Tibial nerve (tissue), 4 donors: ENCODE data around the gene ATP8A2.

ENCODE experiments used
- CTCF ChIP-seq, 5 experiments: fragments of 200-600 bp in 3 of 5; fragments of 450-650 bp in 2 of 5; sonication (generic) in 3 of 5; IDR thresholded peaks; one replicate each; pipeline ENCODE4 v1.5.1; 2016 to 2019; ENCODE audit warnings: antibody characterized with exemption in 5 of 5, mild to moderate bottlenecking in 3 of 5, moderate library complexity in 2 of 5
- EP300 ChIP-seq, 2 donors: sonication (generic); formaldehyde crosslinking; IDR thresholded peaks; one replicate each; pipeline ENCODE4 v1.6.1; 2017; ENCODE audit warnings: antibody characterized with exemption in 2 of 2, mild to moderate bottlenecking in 1 of 2
- POLR2A ChIP-seq, 2 donors: fragments of 450-650 bp; IDR thresholded peaks; one replicate each; pipeline ENCODE4 v1.6.1; 2017; ENCODE audit warnings: antibody characterized with exemption in 2 of 2, mild to moderate bottlenecking in 2 of 2, moderate library complexity in 2 of 2

DNA sequence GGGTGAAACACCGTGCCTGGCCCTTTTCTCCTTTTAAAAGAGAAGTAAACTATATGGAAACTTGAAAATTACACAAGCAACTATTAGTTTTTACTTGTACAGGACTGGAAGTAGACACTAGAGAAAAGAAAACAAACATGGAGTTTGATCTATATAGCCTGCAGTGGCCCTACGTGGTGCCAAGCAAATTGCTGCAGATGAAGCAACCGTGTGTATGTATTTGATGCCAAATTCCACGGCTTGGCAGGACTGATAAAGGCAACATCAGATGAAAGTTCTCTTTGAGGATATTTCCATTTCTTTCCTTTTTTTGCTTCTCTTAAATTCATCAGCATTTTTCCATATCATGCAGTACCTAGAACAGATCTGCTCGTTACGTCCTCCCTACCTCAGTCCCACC lies 49.8 kb downstream of the ATP8A2 start:
- TF ChIP-seq CTCF (IDR thresholded peaks at IDR 0.05) (no peak), POLR2A (IDR thresholded peaks at IDR 0.05) (no peak), EP300 (IDR thresholded peaks at IDR 0.05) (no peak)
